ENCODE data around the gene CFAP74. TPM values are rescaled to one million over a fixed set of nuclear protein-coding genes. Genes with fewer than 3 reads are reported as not detected.

Gene CFAP74
- total RNA-seq, 1 experiment from 2014 or later: not detected

GRCh38 chr1:2043886-2044285 lies 40.3 kb upstream of the CFAP74 start:
- no peak for TF ChIP-seq CTCF (IDR thresholded peaks at IDR 0.05; ENCODE audit: insufficient read depth in 1 of 2, low read depth in 1 of 2, low read length in 1 of 2, severe bottlenecking in 1 of 2, unreplicated experiment in 1 of 2)
- Histone ChIP-seq H3K27me3 (replicated peaks; ENCODE audit: control insufficient read depth, insufficient read depth, low read length) (no peaks in the 10 kb centered on the region), H3K36me3 (ENCODE audit: control insufficient read depth, insufficient read depth, low read length) (no peaks in the 10 kb centered on the region), H3K9me3 (no peaks in the 10 kb centered on the region), H3K4me1 (peaks cover 24% of the 10 kb centered on the region), H3K4me3 (ENCODE audit: low read depth, low read length) (no peak overlapping the region)
- H3K4me1 Mint-ChIP-seq (ENCODE audit: low read depth, unreplicated experiment): peaks cover 8% of the 10 kb centered on the region
- H3K36me3 Mint-ChIP-seq (ENCODE audit: insufficient read depth, unreplicated experiment): peaks cover 3% of the 10 kb centered on the region
- peak overlapping the region; percentile 2 for H3K4me3 Mint-ChIP-seq (ENCODE audit: unreplicated experiment)
- DNase-seq: no peak
- ChIA-PET POLR2A (no interaction called here), CTCF (interaction anchor here (0.6 to 2.1 kb wide), 6 partner anchors 9 to 112 kb away, joined by 3 to 30 read pairs (median 4); no protein-coding TSS in a partner anchor)
- H3K27me3 Mint-ChIP-seq (ENCODE audit: insufficient read depth, unreplicated experiment): no peaks in the 10 kb centered on the region
- BruUV-seq (replicated peaks): no TSS peak
- no peak overlapping the region for H3K27ac Mint-ChIP-seq (ENCODE audit: unreplicated experiment)
- intact Hi-C loops (cut with micrococcal nuclease; ENCODE audit: unreplicated experiment): no loop called here
- H3K9me3 Mint-ChIP-seq (ENCODE audit: unreplicated experiment): no peaks in the 10 kb centered on the region

- Histone ChIP-seq H3K9me3 (no peaks in the 10 kb centered on the region), H3K36me3 (ENCODE audit: control insufficient read depth, insufficient read depth, low read length) (no peaks in the 10 kb centered on the region), H3K4me1 (peaks cover 16% of the 10 kb centered on the region), H3K27me3 (replicated peaks; ENCODE audit: control insufficient read depth, insufficient read depth, low read length) (no peaks in the 10 kb centered on the region), H3K4me3 (ENCODE audit: low read depth, low read length) (no peak overlapping the region)
- no TSS peak for BruUV-seq (replicated peaks)
- Mint-ChIP-seq H3K27ac (ENCODE audit: unreplicated experiment) (no peak overlapping the region), H3K4me3 (ENCODE audit: unreplicated experiment) (no peak overlapping the region), H3K27me3 (ENCODE audit: insufficient read depth, unreplicated experiment) (no peaks in the 10 kb centered on the region), H3K4me1 (ENCODE audit: low read depth, unreplicated experiment) (peaks cover under 1% of the 10 kb centered on the region), H3K36me3 (ENCODE audit: insufficient read depth, unreplicated experiment) (no peaks in the 10 kb centered on the region), H3K9me3 (ENCODE audit: unreplicated experiment) (no peaks in the 10 kb centered on the region)
- no peak for TF ChIP-seq CTCF (IDR thresholded peaks at IDR 0.05; ENCODE audit: insufficient read depth in 1 of 2, low read depth in 1 of 2, low read length in 1 of 2, severe bottlenecking in 1 of 2, unreplicated experiment in 1 of 2)
- ChIA-PET CTCF (interaction anchor here (0.6 to 2.1 kb wide), 2 partner anchors 41 to 82 kb away, joined by 3 to 30 read pairs; no protein-coding TSS in a partner anchor), POLR2A (no interaction called here)
- peak in 1 of 2 experiments; percentile 23 for DNase-seq
- intact Hi-C loops (cut with micrococcal nuclease; ENCODE audit: unreplicated experiment): no loop called here
Observed at GRCh38 chr1:2042830-2043773, 39.5 kb upstream of the CFAP74 start.

GRCh38 chr1:2041887-2042286 lies 38.3 kb upstream of the CFAP74 start:
- intact Hi-C loops (cut with micrococcal nuclease; ENCODE audit: unreplicated experiment): no loop called here
- H3K36me3 Mint-ChIP-seq (ENCODE audit: insufficient read depth, unreplicated experiment): no peaks in the 10 kb centered on the region
- Histone ChIP-seq H3K4me3 (ENCODE audit: low read depth, low read length) (no peak overlapping the region), H3K27me3 (replicated peaks; ENCODE audit: control insufficient read depth, insufficient read depth, low read length) (no peaks in the 10 kb centered on the region), H3K9me3 (no peaks in the 10 kb centered on the region), H3K36me3 (ENCODE audit: control insufficient read depth, insufficient read depth, low read length) (no peaks in the 10 kb centered on the region), H3K4me1 (peaks cover 7% of the 10 kb centered on the region)
- H3K4me1 Mint-ChIP-seq (ENCODE audit: low read depth, unreplicated experiment): no peaks in the 10 kb centered on the region
- no peak for TF ChIP-seq CTCF (IDR thresholded peaks at IDR 0.05; ENCODE audit: insufficient read depth in 1 of 2, low read depth in 1 of 2, low read length in 1 of 2, severe bottlenecking in 1 of 2, unreplicated experiment in 1 of 2)
- no peaks in the 10 kb centered on the region for H3K9me3 Mint-ChIP-seq (ENCODE audit: unreplicated experiment)
- H3K27me3 Mint-ChIP-seq (ENCODE audit: insufficient read depth, unreplicated experiment): no peaks in the 10 kb centered on the region
- ChIA-PET POLR2A (no interaction called here), CTCF (no interaction called here)
- no peak overlapping the region for H3K27ac Mint-ChIP-seq (ENCODE audit: unreplicated experiment)
- no TSS peak for BruUV-seq (replicated peaks)
- no peak for DNase-seq
- no peak overlapping the region for H3K4me3 Mint-ChIP-seq (ENCODE audit: unreplicated experiment)

All from Caco-2 (cell line).